NK-92 (cell line): Measurements from ENCODE around the gene KIAA1549.
"Not testable (repeated sequence)": the region's sequence is repeated elsewhere in the genome, so short reads cannot be mapped to it uniquely, and the experiment has no call there.

ENCODE experiments used
- DNase-seq: peaks from one replicate; lab custom pipeline; 2025; ENCODE audit not compliant: unreplicated experiment; lab: John Stamatoyannopoulos, UW

The KIAA1549 gene

DNA sequence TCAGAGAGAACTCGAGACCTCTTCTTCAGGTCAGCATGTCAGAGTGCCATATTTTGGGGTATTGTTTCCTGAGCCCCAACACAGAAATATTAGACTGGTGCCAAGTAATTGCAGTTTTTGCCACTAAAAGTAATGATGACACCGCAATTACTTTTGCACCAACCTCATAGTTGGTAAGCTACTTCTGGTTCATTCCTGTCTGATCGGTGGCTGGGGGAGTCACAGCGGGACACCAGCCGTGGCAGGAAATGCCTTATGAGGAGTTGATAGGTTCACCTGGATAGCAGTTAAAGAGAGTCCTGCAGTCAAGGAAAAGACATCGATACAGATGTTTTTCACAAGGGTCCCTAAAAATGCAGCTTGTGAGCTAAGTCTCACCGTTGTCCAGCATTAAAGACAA, 159.3 kb downstream of the KIAA1549 start:
- DNase-seq = no peak

DNA sequence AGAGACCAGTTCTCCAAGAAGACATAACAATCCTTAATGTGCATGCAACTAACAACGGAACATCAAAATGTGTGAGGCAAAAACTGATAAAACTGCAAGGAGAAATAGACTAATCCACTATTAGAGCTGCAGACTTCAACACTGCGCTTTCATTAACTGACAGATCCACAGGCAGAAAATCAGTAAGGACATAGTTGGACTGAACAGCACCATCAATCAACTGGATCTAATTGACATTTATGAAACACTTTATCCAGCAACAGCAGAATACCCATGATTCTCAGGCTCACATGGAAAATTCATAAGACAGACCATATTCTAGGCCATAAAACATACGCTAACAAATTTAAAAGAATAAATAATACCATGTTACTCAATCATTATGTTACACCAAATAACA, 161.6 kb downstream of the KIAA1549 start:
- DNase-seq = no peak

- no peak for DNase-seq
These were observed 164.5 kb downstream of the KIAA1549 start for GRCh38 chr7:138816650-138817049.

DNA sequence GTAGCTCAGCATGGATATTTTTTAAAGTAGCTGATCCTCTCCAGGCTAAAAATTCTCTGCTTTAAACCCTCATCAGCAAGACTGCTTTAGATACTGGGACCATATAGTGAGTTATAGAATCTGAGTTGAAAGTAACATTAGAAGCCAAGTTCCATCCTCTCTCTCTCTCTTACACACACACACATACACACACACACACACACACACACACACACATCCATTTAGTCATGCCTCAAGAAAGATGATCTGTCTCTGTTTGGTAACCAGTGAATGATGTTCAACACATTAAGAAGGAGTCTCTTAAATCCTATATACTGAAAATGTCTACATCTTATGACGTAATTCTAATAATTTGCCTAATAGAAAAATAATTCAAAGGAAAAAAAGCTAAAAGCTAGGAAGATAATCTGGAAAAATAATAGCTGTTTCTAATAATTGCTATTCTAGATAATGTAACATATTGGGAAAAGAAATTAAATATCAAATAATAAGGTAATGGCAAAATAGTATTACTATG, 166.3 kb downstream of the KIAA1549 start:
- no peak for DNase-seq

- DNase-seq = no peak
These were observed 167.2 kb downstream of the KIAA1549 start for GRCh38 chr7:138813945-138814344.

DNA sequence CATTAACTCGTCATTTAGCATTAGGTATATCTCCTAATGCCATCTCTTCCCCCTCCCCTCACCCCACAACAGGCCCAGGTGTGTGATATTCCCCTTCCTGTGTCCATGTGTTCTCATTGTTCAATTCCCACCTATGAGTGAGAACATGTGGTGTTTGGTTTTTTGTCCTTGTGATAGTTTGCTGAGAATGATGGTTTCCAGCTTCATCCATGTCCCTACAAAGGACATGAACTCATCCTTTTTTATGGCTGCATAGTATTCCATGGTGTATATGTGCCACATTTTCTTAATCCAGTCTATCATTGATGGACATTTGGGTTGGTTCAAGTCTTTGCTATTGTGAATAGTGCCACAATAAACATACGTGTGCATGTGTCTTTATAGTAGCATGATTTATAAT, 169.9 kb downstream of the KIAA1549 start:
- not testable (repeated sequence) for DNase-seq

DNA sequence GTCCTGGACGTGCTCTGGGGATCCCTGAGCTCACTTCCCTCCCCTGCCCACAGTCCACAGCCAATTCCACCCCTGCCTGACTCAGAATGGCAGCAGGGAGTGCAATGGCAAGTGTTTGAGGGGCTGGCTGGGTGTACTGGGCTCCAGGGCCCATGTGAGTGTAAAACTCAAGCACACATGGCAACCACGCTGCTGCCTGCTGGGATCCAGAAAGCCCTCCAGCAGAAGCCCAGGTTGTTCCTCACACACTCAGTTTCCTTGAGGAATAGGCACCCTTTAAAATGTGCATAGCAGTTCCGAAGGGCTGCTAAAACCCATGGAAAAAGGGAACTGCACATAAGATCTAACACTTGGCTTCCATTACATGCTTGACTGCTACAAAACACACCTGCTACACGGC, 171.8 kb downstream of the KIAA1549 start:
- no peak for DNase-seq

GRCh38 chr7:138804618-138805017, 176.6 kb downstream of the KIAA1549 start:
- DNase-seq = no peak

DNA sequence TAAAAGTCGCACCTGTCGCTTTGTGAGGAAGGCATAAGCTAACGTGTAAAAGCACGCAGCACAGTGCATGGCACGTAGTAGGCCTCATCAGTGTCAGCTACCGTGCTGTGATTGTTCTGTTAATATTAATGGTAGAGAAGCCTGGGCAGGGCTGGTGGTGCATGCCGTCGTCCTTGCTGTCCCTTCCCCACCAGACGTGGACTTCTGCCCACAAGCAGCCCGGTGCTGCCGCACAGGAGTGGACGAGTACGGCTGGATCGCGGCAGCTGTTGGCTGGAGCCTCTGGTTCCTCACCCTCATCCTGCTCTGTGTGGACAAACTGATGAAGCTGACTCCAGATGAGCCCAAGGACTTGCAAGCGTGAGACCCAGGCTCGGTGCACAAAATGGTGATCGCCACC, 178.5 kb downstream of the KIAA1549 start:
- no peak for DNase-seq

DNA sequence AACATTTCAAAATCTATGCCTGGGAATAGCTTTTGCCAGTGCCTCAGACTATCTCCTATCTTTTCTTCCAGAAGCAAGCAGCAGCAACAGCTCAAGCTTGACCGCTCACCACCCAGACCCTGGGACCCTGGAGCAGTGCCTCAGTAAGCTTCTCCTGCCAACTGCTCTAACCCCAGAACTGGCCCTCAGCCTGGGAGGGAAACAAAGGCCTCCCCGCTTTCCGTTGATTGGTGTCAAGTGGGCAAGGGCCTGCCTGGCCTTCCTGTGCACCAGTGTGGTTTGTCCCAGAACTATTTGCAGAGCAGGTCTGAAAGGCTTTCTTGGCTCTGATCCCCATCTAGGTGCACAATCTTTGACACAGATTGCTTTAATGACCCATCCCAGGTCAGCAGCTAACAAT, 179.9 kb downstream of the KIAA1549 start:
- no peak for DNase-seq

DNA sequence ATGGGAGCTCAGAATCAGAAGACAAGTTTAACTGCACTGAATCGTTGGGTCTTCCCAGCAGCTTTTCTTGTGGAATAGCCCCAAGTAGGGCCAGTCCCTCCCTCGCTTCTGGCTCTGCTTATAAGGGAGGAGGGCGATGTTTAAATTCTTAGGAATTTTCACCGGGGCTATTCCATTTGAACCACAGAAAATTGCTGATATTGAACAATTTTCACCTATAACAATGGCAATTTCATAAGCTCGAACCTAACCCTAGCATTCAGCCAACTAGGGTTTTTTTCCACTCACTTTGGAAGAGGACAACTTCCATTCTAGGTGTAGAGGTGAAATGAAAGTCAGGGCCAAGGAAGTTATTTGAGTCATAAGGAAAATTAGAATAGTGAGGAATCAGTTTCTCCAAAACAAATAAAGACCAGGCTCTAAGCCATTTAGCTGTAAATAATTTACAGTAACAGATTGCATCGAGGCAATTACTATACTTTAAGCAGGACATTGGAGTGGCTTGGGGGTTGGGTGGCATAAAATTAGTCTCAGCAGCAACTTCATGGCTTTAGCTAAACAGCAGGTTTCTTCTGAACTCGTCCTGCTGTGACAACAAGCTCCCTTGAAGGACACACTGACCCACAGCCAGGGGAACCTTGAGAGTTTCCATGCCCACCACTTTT, 181.7 kb downstream of the KIAA1549 start:
- no peak for DNase-seq

DNA sequence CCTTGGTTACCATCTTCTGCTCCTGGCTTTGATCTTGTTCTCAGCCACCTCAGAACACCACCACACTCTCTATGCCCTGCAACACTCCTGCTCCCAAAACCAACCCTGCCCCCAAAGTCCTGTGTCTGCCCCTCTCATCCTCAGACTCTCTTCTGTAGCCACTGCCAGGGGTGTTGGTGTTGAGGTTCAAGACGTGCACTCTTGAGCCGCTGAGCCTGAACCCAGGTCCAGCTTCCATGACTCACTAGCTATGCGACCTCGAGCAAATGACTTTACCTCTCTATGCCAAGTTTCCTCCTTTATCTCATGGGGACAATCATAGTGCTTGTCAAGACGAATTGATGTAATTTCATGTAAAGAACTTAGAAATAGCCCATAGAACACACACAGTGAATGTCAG, 182.4 kb downstream of the KIAA1549 start:
- DNase-seq = no peak

DNA sequence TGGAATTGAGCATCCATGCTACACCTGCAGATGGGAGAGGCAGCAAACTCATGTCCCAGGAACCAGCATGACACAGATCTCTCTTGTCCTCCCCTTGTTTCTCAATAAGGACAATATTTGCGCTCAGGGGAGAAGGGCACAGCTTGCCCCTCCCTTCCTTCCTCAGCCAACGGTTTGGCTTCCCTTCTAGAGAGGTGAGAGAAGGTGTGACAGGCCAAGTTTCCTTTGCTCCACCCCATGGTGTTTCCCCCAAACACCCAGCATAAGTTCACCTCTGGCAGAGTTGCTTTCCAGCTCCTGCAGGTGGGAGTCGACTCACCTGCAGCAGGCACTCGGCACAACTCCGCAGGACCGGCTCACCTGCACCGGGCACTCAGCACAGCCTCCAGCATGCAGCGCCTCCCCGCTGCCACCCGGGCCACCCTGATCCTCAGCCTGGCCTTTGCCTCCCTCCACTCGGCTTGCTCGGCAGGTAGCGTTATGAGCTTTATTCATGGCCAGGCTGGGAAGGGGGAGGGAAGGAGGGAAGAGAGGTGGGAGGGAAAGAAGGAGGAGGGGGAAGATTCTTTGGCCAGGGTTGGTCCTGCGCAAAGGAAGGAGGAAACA, 183.4 kb downstream of the KIAA1549 start, which contains the start of the genes ATP6V0A4 and TMEM213:
Gene ATP6V0A4, minus strand, starts transcription at position 482 of the 606 bp plus-strand sequence. CDS start 26,949 bp downstream, outside the sequence.
Gene TMEM213, plus strand, starts transcription at position 280 of the 606 bp plus-strand sequence. Its CDS starts 111 bp downstream, at position 391.
- DNase-seq = no peak

DNA sequence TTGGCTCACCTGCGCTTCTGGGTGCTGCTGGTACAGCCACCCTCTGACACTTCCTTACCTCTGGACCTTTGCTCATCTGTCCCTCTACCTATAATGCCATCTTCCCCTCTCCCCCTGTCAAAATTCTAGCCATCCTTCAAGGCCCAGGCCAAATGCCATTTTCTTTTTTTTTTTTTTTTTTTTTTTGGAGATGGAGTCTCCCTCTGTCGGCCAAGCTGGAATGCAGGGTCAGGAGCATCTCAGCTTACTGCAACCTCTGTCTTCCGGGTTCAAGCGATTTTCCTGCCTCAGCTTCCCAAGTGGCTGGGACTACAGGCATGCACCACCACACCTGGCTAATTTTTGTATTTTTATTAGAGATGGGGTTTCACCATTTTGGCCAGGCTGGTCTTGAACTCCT, 184.1 kb downstream of the KIAA1549 start:
- DNase-seq = not testable (repeated sequence)

- no peak for DNase-seq
These were observed 185.1 kb downstream of the KIAA1549 start for GRCh38 chr7:138796038-138796615.

DNA sequence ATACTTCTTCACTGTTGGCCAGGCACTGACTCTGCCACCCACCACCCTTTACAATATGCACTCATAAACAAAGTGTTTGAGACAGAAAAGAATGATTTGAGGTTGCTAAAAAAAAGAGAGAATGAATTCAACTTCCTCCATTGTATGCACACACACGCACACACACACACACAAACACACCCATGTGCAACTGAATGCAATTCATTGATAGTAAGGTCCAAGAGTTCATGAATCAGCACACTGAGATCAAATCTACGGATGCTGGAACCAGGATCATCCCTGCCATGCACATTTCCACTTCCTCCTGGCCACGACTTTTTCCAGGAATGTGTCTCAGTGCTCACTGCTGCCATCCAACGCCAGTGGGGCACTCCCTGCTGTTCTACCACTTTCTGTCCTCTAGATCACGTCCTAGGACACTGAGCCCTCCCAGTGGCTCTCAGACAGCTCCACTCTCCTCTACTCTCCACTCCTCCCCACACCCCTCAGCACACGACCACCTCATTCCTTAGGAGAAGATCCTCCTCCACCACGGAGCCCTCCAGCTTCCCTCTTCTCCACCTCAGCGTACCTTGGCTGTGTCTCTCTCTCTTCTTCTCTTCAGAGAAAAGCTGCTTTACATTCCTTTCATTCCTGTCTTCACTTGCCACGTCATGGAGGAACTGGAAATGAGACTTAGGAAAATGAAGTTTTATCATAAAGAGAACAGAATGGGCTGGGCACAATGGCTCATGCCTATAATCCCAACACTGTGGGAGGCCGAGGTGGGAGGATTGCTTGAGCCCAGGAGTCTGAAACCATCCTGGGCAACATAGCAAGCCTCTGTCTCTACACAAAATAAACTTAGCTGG, 195.4 kb downstream of the KIAA1549 start:
- DNase-seq = no peak

- no peak for DNase-seq
These were observed 196.5 kb downstream of the KIAA1549 start for GRCh38 chr7:138784692-138785091.
